GM19099 (cell line): Measurements from ENCODE around the gene RIPPLY1.

Source experiments
- POLR2A ChIP-seq: IDR thresholded peaks from 3 replicates; pipeline ENCODE4 v1.6.1; 2011; ENCODE audit warnings: low read depth; ENCODE audit not compliant: insufficient read length; ENCODE audit errors: extremely low read depth

The RIPPLY1 gene

DNA sequence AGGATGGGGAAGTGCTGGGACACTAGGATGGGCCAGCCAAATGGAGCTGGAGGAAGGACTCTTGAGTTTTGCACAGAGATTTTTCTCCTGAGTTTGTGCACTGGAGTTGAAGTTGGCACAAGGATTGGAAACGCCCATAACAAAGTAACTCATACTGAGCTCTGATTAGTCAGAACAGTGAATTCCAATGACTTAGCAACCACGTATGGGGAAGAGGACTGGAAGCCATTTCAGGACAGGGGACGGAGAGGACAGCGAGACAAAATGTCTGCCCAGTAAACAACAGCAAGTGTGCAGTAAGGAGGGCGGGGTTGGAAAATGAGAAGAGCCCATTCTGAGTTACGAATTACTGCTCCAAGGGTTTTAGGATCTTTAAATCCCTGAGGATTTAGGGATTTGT is 5.9 kb downstream of the RIPPLY1 start:
- no peak for TF ChIP-seq POLR2A

DNA sequence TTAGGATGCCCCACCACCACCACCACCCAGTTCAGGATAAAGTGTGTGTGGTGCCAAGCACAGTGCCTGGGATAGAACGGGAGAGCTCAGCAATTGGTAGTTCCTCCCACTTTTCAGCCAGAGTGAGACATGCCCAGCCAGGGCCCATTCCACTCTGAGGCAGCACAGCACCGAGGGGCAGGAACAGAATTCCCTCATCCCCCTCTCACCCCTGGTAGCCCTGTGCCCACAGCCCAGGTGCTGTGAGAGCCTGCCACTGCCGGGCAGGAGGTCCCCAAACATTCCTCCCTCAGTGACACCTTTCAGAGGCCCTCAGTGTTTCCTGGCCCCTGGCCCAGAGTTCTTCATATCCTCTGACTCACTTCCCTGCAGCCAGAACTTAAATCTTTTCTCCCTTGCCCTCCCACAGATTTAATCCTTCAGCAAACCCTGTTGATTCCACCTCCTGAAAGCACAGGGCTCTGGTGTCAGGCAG is 8.1 kb downstream of the RIPPLY1 start:
- TF ChIP-seq POLR2A = no peak

DNA sequence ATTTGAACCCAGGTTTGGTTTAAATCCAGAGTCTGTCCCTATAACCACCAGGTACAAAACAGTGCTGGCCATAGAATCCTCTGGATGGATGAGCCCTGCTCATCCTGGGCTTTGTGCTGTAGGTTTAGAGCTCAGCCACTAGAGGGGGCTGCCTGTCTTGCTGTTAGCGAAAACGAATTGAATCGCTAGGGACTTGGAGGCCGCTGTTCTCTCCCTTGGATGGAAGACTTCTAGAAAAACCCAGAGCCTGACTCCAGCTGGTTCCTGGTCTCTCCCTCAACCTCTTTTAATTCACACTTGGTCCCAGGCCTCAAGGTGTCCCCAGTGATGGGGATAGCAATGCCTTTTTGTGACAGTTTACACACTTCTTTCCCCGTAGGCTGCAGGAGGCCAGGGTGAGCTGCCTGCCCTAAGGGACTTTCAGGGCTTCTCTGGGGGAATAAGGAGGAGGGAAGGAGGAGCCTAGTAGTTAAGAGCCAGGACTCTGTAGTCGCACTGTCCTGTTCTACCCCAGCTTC is 8.7 kb downstream of the RIPPLY1 start:
- no peak for TF ChIP-seq POLR2A

DNA sequence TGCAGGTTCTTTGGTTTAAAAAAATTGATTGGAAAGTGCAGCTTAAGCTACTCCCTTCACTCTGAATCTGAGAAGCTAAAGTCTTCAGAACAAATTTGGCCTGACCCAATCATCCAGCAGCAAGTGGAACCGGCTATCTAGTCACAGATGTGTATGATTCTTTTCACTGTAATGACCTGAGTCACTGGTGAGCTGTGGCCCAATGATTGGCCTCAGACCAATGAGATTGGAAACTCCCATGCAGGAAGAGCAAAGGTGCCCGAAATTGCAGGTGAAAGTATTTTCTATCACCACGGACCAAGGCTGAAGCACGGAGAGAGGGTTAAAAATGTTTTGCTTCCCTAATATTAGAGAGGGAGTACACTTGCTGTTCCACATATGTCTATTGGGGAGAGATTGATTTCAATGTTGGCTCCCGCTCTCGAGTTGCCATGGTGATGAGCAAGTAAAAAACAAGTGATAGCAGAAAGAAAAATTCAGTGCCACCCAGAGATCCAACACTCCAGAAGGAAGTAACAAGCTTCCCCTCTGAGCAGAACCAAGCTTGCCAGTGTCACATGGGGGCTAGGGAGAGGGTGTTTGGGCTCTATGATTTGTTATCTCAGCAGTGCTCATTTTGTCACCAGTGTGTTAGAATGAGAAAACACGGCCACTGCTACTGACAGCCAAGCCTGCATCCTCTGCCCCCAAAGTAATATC is 11.2 kb downstream of the RIPPLY1 start:
- TF ChIP-seq POLR2A = no peak

DNA sequence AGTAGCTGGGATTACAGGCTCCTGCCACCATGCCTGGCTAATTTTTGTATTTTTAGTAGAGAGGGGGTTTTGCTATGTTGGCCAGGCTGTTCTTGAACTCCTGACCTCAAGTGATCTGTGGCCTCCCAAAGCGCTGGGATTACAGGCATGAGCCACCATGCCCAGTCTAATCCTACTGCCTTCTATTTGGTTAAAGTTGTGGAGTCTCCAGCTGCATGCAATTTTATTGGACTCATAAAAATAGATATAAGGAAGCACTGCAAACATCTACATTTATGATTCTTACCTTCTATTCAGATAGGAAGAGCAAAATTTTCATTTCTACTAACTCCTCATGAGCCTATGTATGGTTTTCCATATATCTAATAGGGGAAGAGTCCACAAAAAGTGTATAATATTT is 13.7 kb downstream of the RIPPLY1 start:
- TF ChIP-seq POLR2A = no peak

DNA sequence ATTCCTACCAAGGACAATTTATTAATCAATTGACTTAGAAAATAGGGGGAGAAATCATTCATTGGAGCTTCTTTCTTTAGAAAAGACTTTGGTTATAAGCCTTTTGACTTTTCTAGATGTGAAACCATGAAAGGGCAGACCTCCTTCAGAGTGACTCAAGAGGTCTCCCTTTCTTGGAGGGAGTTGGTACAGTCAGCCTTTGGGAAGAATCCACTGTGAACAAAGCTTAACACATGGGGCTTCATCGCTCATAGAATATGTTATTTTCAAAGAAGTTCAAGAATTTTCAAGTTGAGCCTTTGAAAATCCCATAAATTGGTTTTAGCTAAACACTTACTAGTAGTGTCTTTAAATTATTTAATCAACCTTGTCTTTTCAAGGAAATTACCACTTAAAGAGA is 28.0 kb downstream of the RIPPLY1 start:
- no peak for TF ChIP-seq POLR2A

DNA sequence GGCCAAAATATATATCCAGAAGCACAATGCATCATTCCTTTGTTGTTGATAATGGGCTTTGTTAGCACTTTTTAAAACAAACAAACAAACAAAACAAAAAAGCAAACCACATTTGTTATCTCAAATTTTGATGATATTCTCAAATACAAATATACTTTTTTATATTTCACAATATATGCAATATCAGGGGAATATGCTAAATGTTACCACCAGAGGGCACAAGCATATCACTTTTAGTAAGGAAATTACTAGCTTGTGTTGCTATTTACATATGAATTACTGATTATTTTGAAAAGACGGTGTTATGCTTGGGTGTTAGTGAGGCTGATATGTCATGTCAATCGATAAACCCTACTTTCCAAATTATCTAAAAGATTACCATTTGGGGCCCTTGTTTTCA is 29.1 kb downstream of the RIPPLY1 start:
- TF ChIP-seq POLR2A = no peak

DNA sequence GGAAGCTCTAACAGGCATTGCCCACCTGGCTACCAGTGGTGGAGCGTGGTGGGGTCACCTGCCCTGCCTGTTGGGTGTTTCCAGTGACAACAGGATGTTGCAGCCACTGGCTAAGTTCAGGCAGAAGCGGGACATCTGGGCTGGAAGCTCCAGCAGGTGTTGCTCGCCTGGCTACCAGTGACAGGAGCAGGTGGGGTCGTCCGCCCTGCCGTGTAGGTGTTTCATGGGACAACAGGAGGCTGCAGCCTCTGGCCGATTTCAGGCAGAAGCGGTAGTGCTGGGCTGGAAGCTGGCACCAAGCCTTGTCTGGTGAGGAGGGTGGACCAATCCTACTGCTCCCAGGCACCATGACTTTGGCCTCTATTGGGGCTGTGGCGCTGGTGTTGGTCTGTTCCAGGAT is 39.4 kb downstream of the RIPPLY1 start:
- TF ChIP-seq POLR2A = no peak

DNA sequence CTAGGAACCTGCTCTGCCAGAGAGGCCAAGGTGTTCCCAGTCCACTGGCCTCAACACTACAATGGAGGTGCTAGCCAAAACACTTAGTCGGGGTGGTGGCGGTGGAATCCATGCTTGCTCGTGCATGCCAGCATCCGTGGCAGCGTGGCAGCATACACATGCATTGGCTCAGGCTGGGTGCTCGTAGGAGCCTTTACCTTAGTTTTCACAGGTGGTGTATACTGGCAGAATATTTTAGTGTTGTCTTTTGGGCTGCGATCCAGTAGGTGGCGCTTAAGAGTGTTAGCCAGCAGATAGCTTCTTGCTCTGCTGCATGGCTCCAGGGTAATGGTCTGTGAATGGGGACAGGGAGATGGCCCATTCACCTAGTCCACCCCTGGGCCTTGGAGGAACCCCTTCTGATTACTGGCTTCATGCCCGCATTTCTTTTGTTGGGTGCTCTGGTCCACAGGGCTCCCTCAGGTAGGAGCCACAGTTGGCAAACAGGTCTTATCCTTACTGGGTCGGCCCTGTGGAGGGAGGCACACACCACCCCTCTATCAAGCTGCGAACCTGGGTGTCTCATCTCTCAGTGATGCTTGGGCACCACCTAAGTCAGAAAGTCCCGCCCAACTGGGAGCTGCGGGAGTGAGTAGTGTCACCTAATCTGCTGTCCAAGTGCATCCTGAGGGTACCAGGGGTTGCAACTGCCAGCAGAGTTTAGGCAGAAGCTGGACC is 40.0 kb downstream of the RIPPLY1 start:
- no peak for TF ChIP-seq POLR2A
